Lower leg skin (tissue), 3 donors: ENCODE data around the gene HOXC6.

Experiments used
- POLR2A ChIP-seq, 2 donors: fragments of 450-650 bp; IDR thresholded peaks; one replicate each; pipeline ENCODE4 v1.6.1; 2016 to 2017; ENCODE audit warnings: antibody characterized with exemption in 2 of 2, mild to moderate bottlenecking in 1 of 2, moderate library complexity in 1 of 2
- TF ChIP-seq, protein P1 (sequence below), 3 donors: fragments of 450-650 bp; IDR thresholded peaks; one replicate each; pipeline ENCODE4 v1.5.1; 2016; ENCODE audit warnings: antibody characterized with exemption in 3 of 3, mild to moderate bottlenecking in 3 of 3, moderate library complexity in 2 of 3

DNA sequence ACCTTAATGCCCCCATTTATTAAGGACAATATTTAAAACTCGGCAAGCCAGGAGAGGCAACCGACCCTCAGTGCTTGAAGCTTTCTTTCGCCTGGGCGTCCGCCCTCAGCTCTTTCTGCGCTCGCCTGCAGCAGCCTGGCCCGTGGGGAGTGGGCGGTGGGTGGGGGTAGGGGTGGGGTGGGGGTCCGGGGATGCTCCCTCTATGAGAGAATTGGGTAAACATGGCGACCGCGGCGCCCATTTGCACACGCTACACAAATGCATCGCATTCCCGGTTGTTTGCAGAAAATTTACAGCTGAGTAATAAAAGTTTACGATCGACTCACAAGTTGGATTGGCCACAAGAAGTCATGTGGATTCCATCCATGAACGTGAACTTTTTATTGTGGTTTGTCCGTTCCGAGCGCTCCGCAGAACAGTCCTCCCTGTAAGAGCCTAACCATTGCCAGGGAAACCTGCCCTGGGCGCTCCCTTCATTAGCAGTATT lies 11.7 kb upstream of the HOXC6 start:
- TF ChIP-seq, protein P1, sequence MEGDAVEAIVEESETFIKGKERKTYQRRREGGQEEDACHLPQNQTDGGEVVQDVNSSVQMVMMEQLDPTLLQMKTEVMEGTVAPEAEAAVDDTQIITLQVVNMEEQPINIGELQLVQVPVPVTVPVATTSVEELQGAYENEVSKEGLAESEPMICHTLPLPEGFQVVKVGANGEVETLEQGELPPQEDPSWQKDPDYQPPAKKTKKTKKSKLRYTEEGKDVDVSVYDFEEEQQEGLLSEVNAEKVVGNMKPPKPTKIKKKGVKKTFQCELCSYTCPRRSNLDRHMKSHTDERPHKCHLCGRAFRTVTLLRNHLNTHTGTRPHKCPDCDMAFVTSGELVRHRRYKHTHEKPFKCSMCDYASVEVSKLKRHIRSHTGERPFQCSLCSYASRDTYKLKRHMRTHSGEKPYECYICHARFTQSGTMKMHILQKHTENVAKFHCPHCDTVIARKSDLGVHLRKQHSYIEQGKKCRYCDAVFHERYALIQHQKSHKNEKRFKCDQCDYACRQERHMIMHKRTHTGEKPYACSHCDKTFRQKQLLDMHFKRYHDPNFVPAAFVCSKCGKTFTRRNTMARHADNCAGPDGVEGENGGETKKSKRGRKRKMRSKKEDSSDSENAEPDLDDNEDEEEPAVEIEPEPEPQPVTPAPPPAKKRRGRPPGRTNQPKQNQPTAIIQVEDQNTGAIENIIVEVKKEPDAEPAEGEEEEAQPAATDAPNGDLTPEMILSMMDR (IDR thresholded peaks at IDR 0.05), result no peak
- TF ChIP-seq POLR2A (IDR thresholded peaks at IDR 0.05), result no peak
